SK-N-MC (cell line): ENCODE data around the gene AP2M1.

Experiments
- EZH2 ChIP-seq: fragments of 200-600 bp; sonication (generic); IDR thresholded peaks from one replicate; pipeline ENCODE4 v1.6.1; 2017; ENCODE audit warnings: antibody characterized with exemption
- POLR2AphosphoS5 ChIP-seq: IDR thresholded peaks from 2 replicates; pipeline ENCODE4 v1.6.1; 2012; ENCODE audit warnings: mild to moderate bottlenecking, low read depth, low read length, borderline replicate concordance

DNA sequence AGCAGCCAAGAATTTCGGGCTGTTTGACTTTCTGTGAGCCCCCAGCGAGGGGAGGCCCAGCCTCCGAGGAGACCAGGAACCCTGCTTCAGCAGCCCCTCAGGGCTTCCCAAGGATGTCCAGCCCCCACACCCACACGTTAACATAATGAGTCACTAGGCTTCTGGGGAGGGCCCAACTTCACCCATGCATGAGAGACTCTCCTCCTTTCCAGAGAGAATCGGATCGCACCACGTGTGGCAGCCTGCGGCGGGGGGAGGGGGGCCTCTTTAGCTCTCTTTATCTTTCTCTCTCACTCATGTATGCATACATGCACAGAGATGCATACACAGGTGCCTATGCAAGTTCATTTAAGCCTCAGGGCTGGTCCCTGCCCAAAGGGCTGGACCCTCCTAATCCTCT lies 3.1 kb upstream of the AP2M1 start:
- no peak for TF ChIP-seq EZH2
- TF ChIP-seq POLR2AphosphoS5 = no peak
